ENCODE measurements around the gene PLAGL2.

GRCh38 chr20:32157611-32158010 lies 49.9 kb downstream of the PLAGL2 start:
- TF ChIP-seq CTCF (conservative IDR thresholded peaks at IDR 0.05 in 1 of 2, IDR thresholded peaks at IDR 0.05 in 1 of 2; ENCODE audit: extremely low read depth in 1 of 2, insufficient read depth in 1 of 2, low read depth in 1 of 2, low read length in 2 of 2) (no peak), EZH2 (IDR thresholded peaks at IDR 0.05; ENCODE audit: borderline replicate concordance, low read length) (no peak)
